SK-N-SH (cell line): ENCODE measurements around the gene BDKRB1.

Experiments
- CTCF ChIP-seq: fragments of 200-600 bp; sonication (generic); IDR thresholded peaks from 2 replicates; pipeline ENCODE4 v1.6.1; 2017; ENCODE audit warnings: antibody characterized with exemption, mild to moderate bottlenecking, moderate library complexity
- EP300 ChIP-seq, 2 experiments: IDR thresholded peaks; 2 replicates each; pipeline versions ENCODE4 v1.4.0 to v1.6.1; 2012; ENCODE audit warnings: borderline replicate concordance in 1 of 2, low read depth in 1 of 2, low read length in 1 of 2
- FOXM1 ChIP-seq: IDR thresholded peaks from 2 replicates; pipeline ENCODE4 v1.4.0; 2012; ENCODE audit warnings: low read depth, mild to moderate bottlenecking
- JUND ChIP-seq: IDR thresholded peaks from 2 replicates; pipeline ENCODE4 v1.4.0; 2012
- MEF2A ChIP-seq: IDR thresholded peaks from 2 replicates; pipeline ENCODE4 v1.4.0; 2012; ENCODE audit warnings: low read depth, borderline replicate concordance
- MXI1 ChIP-seq: IDR thresholded peaks from 2 replicates; pipeline ENCODE4 v1.6.1; 2012; ENCODE audit warnings: mild to moderate bottlenecking, low read depth, low read length, improper control_type of control experiment
- POLR2AphosphoS5 ChIP-seq: IDR thresholded peaks from 2 replicates; pipeline ENCODE4 v1.6.1; 2012; ENCODE audit warnings: low read depth, low read length
- RAD21 ChIP-seq: IDR thresholded peaks from 2 replicates; pipeline ENCODE4 v1.6.1; 2012; ENCODE audit warnings: mild to moderate bottlenecking, low read length
- RCOR1 ChIP-seq: fragments of 150-350 bp; IDR thresholded peaks from 2 replicates; pipeline ENCODE4 v1.6.1; 2017; ENCODE audit warnings: antibody characterized with exemption, low read length
- SMC3 ChIP-seq: IDR thresholded peaks from 2 replicates; pipeline ENCODE4 v1.6.1; 2012; ENCODE audit warnings: low read depth, low read length, improper control_type of control experiment
- TCF12 ChIP-seq: IDR thresholded peaks from 2 replicates; pipeline ENCODE4 v1.4.0; 2012
- TF ChIP-seq, protein P1 (sequence below): IDR thresholded peaks from 2 replicates; pipeline ENCODE4; 2012
- TF ChIP-seq, protein P2 (sequence below): IDR thresholded peaks from 2 replicates; pipeline ENCODE4 v1.4.0; 2012; ENCODE audit warnings: low read depth
- TF ChIP-seq, protein P3 (sequence below): IDR thresholded peaks from 2 replicates; pipeline ENCODE4 v1.6.1; 2012; ENCODE audit warnings: mild to moderate bottlenecking, low read depth, low read length, moderate library complexity

DNA sequence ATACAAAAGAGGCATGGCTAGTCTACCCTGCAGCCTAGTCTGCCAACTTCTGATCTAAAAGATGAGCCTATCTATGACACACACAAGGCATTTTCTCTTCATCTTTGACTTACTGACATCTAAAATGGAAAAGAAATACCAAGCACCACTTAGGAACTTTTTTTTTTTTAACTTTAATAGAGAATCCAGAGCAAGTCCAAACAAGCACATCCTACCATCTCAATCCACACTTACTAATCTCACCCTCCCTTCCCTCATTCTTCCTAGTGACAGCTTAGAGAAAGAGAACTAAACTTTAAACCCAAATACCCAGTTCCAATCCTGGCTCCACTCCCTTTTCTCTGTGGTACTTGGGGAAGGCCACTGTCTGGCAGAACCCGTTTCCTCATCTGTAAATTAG is 31.8 kb downstream of the BDKRB1 start:
- TF ChIP-seq, protein P1, sequence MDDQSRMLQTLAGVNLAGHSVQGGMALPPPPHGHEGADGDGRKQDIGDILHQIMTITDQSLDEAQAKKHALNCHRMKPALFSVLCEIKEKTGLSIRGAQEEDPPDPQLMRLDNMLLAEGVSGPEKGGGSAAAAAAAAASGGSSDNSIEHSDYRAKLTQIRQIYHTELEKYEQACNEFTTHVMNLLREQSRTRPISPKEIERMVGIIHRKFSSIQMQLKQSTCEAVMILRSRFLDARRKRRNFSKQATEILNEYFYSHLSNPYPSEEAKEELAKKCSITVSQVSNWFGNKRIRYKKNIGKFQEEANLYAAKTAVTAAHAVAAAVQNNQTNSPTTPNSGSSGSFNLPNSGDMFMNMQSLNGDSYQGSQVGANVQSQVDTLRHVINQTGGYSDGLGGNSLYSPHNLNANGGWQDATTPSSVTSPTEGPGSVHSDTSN, result no peak
- no peak for TF ChIP-seq MEF2A
- no peak for TF ChIP-seq CTCF
- TF ChIP-seq, protein P2, sequence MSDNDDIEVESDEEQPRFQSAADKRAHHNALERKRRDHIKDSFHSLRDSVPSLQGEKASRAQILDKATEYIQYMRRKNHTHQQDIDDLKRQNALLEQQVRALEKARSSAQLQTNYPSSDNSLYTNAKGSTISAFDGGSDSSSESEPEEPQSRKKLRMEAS, result no peak
- TF ChIP-seq FOXM1, result no peak
- TF ChIP-seq, protein P3, sequence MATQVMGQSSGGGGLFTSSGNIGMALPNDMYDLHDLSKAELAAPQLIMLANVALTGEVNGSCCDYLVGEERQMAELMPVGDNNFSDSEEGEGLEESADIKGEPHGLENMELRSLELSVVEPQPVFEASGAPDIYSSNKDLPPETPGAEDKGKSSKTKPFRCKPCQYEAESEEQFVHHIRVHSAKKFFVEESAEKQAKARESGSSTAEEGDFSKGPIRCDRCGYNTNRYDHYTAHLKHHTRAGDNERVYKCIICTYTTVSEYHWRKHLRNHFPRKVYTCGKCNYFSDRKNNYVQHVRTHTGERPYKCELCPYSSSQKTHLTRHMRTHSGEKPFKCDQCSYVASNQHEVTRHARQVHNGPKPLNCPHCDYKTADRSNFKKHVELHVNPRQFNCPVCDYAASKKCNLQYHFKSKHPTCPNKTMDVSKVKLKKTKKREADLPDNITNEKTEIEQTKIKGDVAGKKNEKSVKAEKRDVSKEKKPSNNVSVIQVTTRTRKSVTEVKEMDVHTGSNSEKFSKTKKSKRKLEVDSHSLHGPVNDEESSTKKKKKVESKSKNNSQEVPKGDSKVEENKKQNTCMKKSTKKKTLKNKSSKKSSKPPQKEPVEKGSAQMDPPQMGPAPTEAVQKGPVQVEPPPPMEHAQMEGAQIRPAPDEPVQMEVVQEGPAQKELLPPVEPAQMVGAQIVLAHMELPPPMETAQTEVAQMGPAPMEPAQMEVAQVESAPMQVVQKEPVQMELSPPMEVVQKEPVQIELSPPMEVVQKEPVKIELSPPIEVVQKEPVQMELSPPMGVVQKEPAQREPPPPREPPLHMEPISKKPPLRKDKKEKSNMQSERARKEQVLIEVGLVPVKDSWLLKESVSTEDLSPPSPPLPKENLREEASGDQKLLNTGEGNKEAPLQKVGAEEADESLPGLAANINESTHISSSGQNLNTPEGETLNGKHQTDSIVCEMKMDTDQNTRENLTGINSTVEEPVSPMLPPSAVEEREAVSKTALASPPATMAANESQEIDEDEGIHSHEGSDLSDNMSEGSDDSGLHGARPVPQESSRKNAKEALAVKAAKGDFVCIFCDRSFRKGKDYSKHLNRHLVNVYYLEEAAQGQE, result no peak
- TF ChIP-seq TCF12, result no peak
- TF ChIP-seq EP300 (IDR thresholded peaks at IDR 0.05; ENCODE audit: borderline replicate concordance in 1 of 2, low read depth in 1 of 2, low read length in 1 of 2), result no peak
- no peak for TF ChIP-seq POLR2AphosphoS5
- no peak for TF ChIP-seq JUND
- TF ChIP-seq RAD21, result no peak
- TF ChIP-seq MXI1, result no peak
- no peak for TF ChIP-seq RCOR1
- no peak for TF ChIP-seq SMC3
